ENCODE measurements around the gene USP47. TPM values are rescaled to one million over a fixed set of nuclear protein-coding genes. Genes with fewer than 3 reads are reported as not detected.

The USP47 gene
- polyA plus RNA-seq, 2 of the 4 experiments (the other 2 are of a cell fraction) = 31.0 to 32.8 TPM

GRCh38 chr11:11968511-11969280, 126.9 kb downstream of the USP47 start:
- POLR2A ChIA-PET = no interaction called here

GRCh38 chr11:11969380-11970215, 127.8 kb downstream of the USP47 start:
- CTCF ChIA-PET = interaction anchor here (8.8 kb wide), 1 partner anchor 9 kb away, joined by 98 read pairs; no protein-coding TSS in a partner anchor
- no peaks in the 10 kb centered on the region for H3K4me1 ChIP-seq
- DNase-seq (ENCODE audit: low read depth in 1 of 2, low spot score in 1 of 2) (no peak), FAIRE-seq (no peak), ATAC-seq (no peak)
- POLR2A ChIA-PET = no interaction called here
- TF ChIP-seq HOXB13 (CRISPR knock-in tag; IDR thresholded peaks at IDR 0.05; ENCODE audit: low read depth) (no peak), EHF (CRISPR knock-in tag; IDR thresholded peaks at IDR 0.05) (no peak), HMGXB4 (CRISPR knock-in tag; IDR thresholded peaks at IDR 0.05; ENCODE audit: borderline replicate concordance) (no peak), KDM1A (IDR thresholded peaks at IDR 0.05; ENCODE audit: low read depth) (no peak), FOXS1 (CRISPR knock-in tag; IDR thresholded peaks at IDR 0.05) (no peak), E2F6 (IDR thresholded peaks at IDR 0.05; ENCODE audit: borderline replicate concordance, low read depth) (no peak), CHD4 (IDR thresholded peaks at IDR 0.05; ENCODE audit: borderline replicate concordance) (no peak), POLR2A (IDR thresholded peaks at IDR 0.05; ENCODE audit: low read length) (no peak), PBX3 (IDR thresholded peaks at IDR 0.05) (no peak), BCL3 (IDR thresholded peaks at IDR 0.05) (no peak), CHD2 (IDR thresholded peaks at IDR 0.05; ENCODE audit: low read length, partially characterized antibody) (no peak), ELK1 (IDR thresholded peaks at IDR 0.05; ENCODE audit: low read depth, low read length) (no peak), GATA3 (IDR thresholded peaks at IDR 0.05; ENCODE audit: borderline replicate concordance) (no peak)
- WGBS (ENCODE audit: missing lambda C conversion rate) = 92% methylated on average over 19 of the region's 19 CpGs
- H3K4me3 ChIP-seq = no peak overlapping the region
- no peak overlapping the region; a peak in 1 of 6 replicates for H3K27ac ChIP-seq
- no peak overlapping the region for H3K4me2 ChIP-seq
- no peaks in the 10 kb centered on the region for H3K9me3 ChIP-seq

More at GRCh38 chr11:11968511-11969280, 126.9 kb downstream of the USP47 start:
- peak overlapping the region in 1 of 2 experiments; percentile 13; a peak in 1 of 6 replicates for H3K27ac ChIP-seq
- ATAC-seq = no peak
- DNase-seq (ENCODE audit: low read depth in 1 of 2, low spot score in 1 of 2) = no peak
- no peak for FAIRE-seq
- H3K9me3 ChIP-seq = no peaks in the 10 kb centered on the region
- no peak overlapping the region for H3K4me3 ChIP-seq
- TF ChIP-seq FOSL2 (IDR thresholded peaks at IDR 0.05) (no peak), FOSL2 (CRISPR knock-in tag; IDR thresholded peaks at IDR 0.05) (no peak), HDAC2 (IDR thresholded peaks at IDR 0.05) (no peak), RCOR1 (IDR thresholded peaks at IDR 0.05; ENCODE audit: low read depth, low read length) (no peak), EHMT2 (IDR thresholded peaks at IDR 0.05; ENCODE audit: low read depth) (no peak), HOXA7 (CRISPR knock-in tag; IDR thresholded peaks at IDR 0.05) (no peak), RFX5 (IDR thresholded peaks at IDR 0.05) (no peak), KDM1A (IDR thresholded peaks at IDR 0.05; ENCODE audit: low read depth) (no peak), HOXB5 (CRISPR knock-in tag; IDR thresholded peaks at IDR 0.05) (no peak), JUNB (IDR thresholded peaks at IDR 0.05) (no peak), EP300 (IDR thresholded peaks at IDR 0.05) (no peak), CBX2 (IDR thresholded peaks at IDR 0.05; ENCODE audit: borderline replicate concordance, low read depth) (no peak), JUN (IDR thresholded peaks at IDR 0.05) (no peak), BCL3 (IDR thresholded peaks at IDR 0.05) (no peak), RNF2 (IDR thresholded peaks at IDR 0.05; ENCODE audit: borderline replicate concordance, low read depth) (no peak)
- no peak overlapping the region for H3K4me2 ChIP-seq
- H3K4me1 ChIP-seq = no peaks in the 10 kb centered on the region
- CTCF ChIA-PET = interaction anchor here (2.2 to 8.8 kb wide), 3 partner anchors 10 to 170 kb away, joined by 11 to 98 read pairs (median 22); no protein-coding TSS in a partner anchor
- WGBS (ENCODE audit: missing lambda C conversion rate) = 86% methylated on average over 9 of the region's 11 CpGs
